HL-60 (cell line): ENCODE measurements around the gene PKD1L1.

Source experiments
- DNase-seq, 2 experiments: peaks; one replicate each; pipeline ENCODE4 v3.0.0-alpha.2; 2010 to 2020; ENCODE audit warnings: low read depth in 1 of 2, low spot score in 1 of 2
- H3K27ac ChIP-seq: fragments of 250-450 bp; sonication (Bioruptor Pico); replicated peaks from 2 replicates; pipeline ENCODE4 v1.5.1; 2020; ENCODE audit warnings: mild to moderate bottlenecking, moderate library complexity
- H3K27me3 ChIP-seq: fragments of 250-450 bp; sonication (Bioruptor Pico); 2 replicates; pipeline ENCODE4 v1.5.1; 2021; ENCODE audit warnings: mild to moderate bottlenecking, moderate library complexity; ENCODE audit not compliant: insufficient read depth, poor library complexity, severe bottlenecking
- H3K4me3 ChIP-seq: replicated peaks from 2 replicates; pipeline ENCODE4 v1.5.1; 2011; ENCODE audit warnings: mild to moderate bottlenecking, control low read depth, low read length; ENCODE audit not compliant: insufficient read depth
- GABPA ChIP-seq: IDR thresholded peaks from 2 replicates; pipeline ENCODE4 v1.6.1; 2012; ENCODE audit warnings: low read depth
- POLR2AphosphoS5 ChIP-seq: IDR thresholded peaks from 2 replicates; pipeline ENCODE4 v1.6.1; 2012; ENCODE audit warnings: low read depth
- REST ChIP-seq: IDR thresholded peaks from 2 replicates; pipeline ENCODE4 v1.6.1; 2012; ENCODE audit warnings: low read depth; ENCODE audit not compliant: insufficient replicate concordance
- SPI1 ChIP-seq: IDR thresholded peaks from 2 replicates; pipeline ENCODE4 v1.6.1; 2012; ENCODE audit warnings: low read depth, mild to moderate bottlenecking, borderline replicate concordance
- TF ChIP-seq, protein P1 (sequence below): IDR thresholded peaks from one replicate; pipeline ENCODE4 v1.5.1; 2011; ENCODE audit warnings: low read length, control low read depth, inconsistent platforms; ENCODE audit not compliant: insufficient read depth

The PKD1L1 gene

DNA sequence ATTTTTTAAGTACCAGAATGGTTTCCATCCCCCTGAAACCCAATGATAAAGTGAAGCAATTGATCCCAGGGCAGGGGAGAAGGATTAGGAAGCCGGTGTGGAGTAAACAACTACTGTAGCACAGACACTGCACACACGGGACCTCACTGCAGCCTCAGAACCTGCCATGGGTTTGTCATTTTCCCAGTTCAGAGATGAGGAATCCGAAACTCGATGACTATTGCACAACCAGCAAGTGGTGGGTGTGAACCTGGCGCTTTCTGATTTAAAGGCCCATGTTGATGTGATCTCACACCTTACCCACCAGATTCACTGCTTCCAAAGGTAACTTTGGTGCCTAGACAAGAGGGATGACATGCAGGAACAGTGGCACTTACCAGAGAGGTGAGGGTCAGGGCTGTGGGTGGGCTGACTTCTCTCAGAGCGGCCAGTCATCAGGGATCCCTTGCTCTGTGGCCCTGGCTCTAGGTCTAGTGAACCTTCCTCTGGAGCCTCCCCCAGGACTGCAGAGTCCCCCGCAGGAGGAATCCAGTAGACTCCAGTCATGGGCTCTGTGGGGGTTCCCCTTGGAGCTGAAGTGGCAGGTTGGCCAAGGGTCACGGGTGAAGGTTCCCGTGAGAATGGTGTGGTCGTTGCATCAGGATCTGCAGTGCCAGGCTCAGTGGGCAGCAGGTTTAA, 62.8 kb downstream of the PKD1L1 start:
- no peak overlapping the region for H3K27ac ChIP-seq
- H3K4me3 ChIP-seq: no peak overlapping the region
- no peak for TF ChIP-seq REST
- TF ChIP-seq, protein P1, sequence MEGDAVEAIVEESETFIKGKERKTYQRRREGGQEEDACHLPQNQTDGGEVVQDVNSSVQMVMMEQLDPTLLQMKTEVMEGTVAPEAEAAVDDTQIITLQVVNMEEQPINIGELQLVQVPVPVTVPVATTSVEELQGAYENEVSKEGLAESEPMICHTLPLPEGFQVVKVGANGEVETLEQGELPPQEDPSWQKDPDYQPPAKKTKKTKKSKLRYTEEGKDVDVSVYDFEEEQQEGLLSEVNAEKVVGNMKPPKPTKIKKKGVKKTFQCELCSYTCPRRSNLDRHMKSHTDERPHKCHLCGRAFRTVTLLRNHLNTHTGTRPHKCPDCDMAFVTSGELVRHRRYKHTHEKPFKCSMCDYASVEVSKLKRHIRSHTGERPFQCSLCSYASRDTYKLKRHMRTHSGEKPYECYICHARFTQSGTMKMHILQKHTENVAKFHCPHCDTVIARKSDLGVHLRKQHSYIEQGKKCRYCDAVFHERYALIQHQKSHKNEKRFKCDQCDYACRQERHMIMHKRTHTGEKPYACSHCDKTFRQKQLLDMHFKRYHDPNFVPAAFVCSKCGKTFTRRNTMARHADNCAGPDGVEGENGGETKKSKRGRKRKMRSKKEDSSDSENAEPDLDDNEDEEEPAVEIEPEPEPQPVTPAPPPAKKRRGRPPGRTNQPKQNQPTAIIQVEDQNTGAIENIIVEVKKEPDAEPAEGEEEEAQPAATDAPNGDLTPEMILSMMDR: no peak
- TF ChIP-seq POLR2AphosphoS5: no peak
- TF ChIP-seq SPI1: no peak
- no peak for TF ChIP-seq GABPA
- DNase-seq: no peak
- no peaks in the 10 kb centered on the region for H3K27me3 ChIP-seq

DNA sequence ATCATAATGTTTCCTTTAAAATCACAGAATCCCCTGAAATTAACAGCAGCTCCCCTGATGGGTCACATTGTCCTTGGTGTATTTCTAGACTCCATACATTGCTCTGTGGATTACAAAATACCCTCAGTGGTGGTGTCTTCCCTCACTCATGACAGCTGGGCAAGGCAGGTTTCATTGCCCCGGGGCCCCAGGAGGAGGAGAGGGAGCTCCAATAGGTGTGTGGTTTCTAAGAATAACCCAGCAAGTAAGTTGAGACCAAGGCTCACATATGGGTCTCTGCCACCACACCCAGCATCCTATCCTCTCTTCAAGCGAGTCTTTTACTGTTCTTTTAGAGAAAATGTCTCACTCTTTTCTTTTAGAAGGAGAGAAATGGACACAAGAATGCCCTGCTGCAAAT, 63.6 kb downstream of the PKD1L1 start:
- Histone ChIP-seq H3K27me3 (no peaks in the 10 kb centered on the region), H3K4me3 (no peak overlapping the region), H3K27ac (no peak overlapping the region)
- TF ChIP-seq GABPA: no peak
- TF ChIP-seq POLR2AphosphoS5: no peak
- TF ChIP-seq, protein P1: no peak
- TF ChIP-seq SPI1: no peak
- no peak for TF ChIP-seq REST
- DNase-seq: no peak

DNA sequence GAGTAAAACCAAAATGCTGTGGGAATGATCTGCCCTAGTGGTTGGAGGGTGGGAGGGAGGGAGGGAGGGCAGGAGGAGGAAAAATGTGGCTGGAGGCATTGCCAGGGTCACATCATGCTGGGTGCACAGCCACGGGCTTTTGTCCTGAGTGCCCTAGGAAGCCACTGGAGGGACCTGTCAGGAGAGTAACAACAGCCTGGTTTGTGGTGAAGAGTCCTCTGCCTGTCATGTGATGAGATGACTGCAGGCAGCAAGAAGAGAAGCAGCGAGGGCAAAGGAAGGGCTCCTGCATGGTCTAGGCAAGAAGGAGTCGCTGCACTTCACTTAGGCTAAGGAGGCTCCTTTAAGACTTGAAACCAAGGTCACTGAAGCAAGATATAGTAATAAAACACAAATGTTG, 65.6 kb downstream of the PKD1L1 start:
- TF ChIP-seq, protein P1: no peak
- no peak for TF ChIP-seq GABPA
- no peak for TF ChIP-seq POLR2AphosphoS5
- no peak for TF ChIP-seq SPI1
- no peak for TF ChIP-seq REST
- Histone ChIP-seq H3K4me3 (no peak overlapping the region), H3K27me3 (no peaks in the 10 kb centered on the region), H3K27ac (no peak overlapping the region)
- no peak for DNase-seq
